Skeletal muscle satellite cell (primary cell): Measurements from ENCODE around the gene TTYH3.
A peak's percentile ranks its signal among the peaks of the same experiment; 100 is the strongest.
"Not testable (repeated sequence)": the region's sequence is repeated elsewhere in the genome, so short reads cannot be mapped to it uniquely, and the experiment has no call there.

Source experiments
- H3K27me3 ChIP-seq: 2 replicates; pipeline ENCODE4 v1.7.0; 2013; ENCODE audit warnings: low read length; ENCODE audit not compliant: control insufficient read depth, insufficient read depth
- H3K36me3 ChIP-seq: 2 replicates; pipeline ENCODE4 v1.7.0; 2013; ENCODE audit warnings: mild to moderate bottlenecking, control low read depth, low read length; ENCODE audit not compliant: insufficient read depth
- H3K4me1 ChIP-seq: 2 replicates; pipeline ENCODE4 v1.7.0; 2013; ENCODE audit warnings: low read length; ENCODE audit not compliant: control insufficient read depth, insufficient read depth
- H3K4me2 ChIP-seq: 2 replicates; pipeline ENCODE4 v1.7.0; 2013; ENCODE audit warnings: mild to moderate bottlenecking, low read length
- H3K4me3 ChIP-seq: 2 replicates; pipeline ENCODE4 v1.7.0; 2013; ENCODE audit warnings: low read length
- H3K9ac ChIP-seq: 2 replicates; pipeline ENCODE4 v1.7.0; 2013; ENCODE audit warnings: mild to moderate bottlenecking, low read depth, low read length, moderate library complexity
- H3K9me3 ChIP-seq: replicated peaks from 2 replicates; pipeline ENCODE4 v1.7.0; 2013; ENCODE audit warnings: mild to moderate bottlenecking, control low read depth, low read length

Gene TTYH3

DNA sequence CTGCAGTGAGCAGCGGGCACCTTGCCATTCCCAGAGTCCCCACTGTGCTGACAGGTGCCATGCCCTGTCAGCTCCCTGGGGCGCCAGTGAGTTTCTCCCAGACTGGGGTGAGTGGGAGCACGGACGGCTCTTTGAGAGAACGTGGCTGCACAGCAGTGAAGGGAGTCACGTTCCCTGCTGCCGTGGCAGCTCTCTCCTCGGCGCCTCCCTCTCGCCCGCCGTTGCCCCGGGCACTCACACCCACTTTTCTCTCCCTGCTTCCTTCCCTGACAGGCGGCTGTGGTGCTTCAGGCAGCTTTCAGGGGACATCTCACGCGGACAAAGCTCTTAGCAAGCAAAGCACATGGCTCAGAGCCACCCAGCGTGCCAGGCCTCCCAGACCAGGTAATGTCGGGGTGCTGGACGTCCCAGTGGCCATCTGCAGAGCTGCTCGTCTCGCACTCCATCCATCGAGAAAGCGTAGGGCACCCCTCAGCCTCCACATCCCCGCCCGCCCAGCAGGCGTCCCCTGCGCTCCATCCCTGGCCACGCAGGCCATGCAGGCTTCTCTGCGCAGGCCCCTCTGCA is 27.1 kb upstream of the TTYH3 start:
- Histone ChIP-seq H3K4me1 (peaks cover 15% of the 10 kb centered on the region), H3K4me3 (no peak overlapping the region), H3K36me3 (peaks cover 17% of the 10 kb centered on the region), H3K9me3 (no peaks in the 10 kb centered on the region), H3K9ac (no peak overlapping the region), H3K4me2 (no peak overlapping the region), H3K27me3 (no peaks in the 10 kb centered on the region)

DNA sequence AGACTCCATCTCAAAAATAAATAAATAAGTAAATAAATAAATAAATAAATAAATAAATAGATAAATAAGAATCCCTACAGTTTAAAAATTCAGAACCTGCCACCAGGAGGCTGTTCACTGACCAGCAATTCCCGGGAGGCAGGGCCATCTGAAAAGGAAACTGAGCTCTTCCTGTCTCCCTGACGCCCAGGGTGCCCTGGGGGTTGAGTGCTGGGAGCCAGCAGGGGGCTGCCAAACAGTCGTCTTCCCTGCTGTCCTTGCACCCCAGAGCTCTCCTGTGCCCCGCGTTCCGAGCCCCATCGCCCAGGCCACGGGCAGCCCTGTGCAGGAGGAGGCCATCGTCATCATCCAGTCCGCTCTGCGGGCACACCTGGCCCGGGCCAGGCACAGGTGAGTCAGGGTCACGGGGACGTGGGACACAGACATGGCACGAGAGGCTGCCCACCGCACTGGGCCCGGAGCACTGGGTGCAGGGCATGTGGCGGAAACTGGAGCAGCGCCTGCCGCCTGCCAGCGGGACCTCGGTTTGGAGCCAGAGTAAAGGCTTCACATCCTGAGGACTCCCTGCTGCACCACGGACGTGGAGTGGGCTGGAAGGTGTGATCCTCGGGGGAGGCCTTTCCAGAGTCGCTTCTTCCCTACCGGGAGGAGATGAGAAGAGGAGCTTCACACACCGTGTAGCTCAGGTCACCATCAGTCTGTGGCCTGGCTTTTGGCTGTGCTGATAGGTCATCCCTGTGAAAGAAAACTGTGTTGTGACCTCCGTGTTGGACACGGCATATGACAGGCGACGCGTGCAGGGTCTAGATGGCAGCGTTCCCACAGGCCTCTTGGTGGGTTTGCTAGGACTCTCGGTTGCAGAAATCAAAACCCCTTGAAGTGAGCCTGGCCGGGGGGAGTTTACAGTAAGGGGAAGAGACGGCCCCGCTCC is 25.9 kb upstream of the TTYH3 start:
- Histone ChIP-seq H3K9ac (no peak overlapping the region), H3K4me2 (no peak overlapping the region), H3K4me3 (no peak overlapping the region), H3K9me3 (no peaks in the 10 kb centered on the region), H3K27me3 (no peaks in the 10 kb centered on the region), H3K36me3 (peaks cover 8% of the 10 kb centered on the region), H3K4me1 (peaks cover 15% of the 10 kb centered on the region)

DNA sequence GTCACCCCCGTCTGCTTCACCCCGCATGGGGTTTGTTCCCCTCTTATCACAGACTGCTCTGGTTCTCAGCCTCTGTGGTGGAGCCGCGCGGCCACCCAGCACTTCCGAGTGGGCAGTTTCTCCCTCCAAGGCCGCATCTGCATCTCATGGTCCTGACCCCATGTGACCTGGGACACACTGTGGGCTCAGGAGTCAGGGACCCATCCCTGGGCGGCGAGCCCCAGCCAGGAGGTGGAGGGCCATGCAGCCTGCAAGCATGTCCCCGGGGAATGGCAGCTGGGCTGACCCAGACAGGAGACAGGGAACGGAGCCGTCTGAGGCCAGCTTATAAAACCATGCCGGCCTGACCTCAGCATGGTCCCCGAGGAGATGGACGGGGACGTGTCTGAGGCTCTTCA is 25.2 kb upstream of the TTYH3 start:
- Histone ChIP-seq H3K4me1 (peaks cover 15% of the 10 kb centered on the region), H3K9me3 (no peaks in the 10 kb centered on the region), H3K27me3 (no peaks in the 10 kb centered on the region), H3K4me2 (peak overlapping the region; percentile 15), H3K4me3 (no peak overlapping the region), H3K9ac (no peak overlapping the region), H3K36me3 (peaks cover 3% of the 10 kb centered on the region)

DNA sequence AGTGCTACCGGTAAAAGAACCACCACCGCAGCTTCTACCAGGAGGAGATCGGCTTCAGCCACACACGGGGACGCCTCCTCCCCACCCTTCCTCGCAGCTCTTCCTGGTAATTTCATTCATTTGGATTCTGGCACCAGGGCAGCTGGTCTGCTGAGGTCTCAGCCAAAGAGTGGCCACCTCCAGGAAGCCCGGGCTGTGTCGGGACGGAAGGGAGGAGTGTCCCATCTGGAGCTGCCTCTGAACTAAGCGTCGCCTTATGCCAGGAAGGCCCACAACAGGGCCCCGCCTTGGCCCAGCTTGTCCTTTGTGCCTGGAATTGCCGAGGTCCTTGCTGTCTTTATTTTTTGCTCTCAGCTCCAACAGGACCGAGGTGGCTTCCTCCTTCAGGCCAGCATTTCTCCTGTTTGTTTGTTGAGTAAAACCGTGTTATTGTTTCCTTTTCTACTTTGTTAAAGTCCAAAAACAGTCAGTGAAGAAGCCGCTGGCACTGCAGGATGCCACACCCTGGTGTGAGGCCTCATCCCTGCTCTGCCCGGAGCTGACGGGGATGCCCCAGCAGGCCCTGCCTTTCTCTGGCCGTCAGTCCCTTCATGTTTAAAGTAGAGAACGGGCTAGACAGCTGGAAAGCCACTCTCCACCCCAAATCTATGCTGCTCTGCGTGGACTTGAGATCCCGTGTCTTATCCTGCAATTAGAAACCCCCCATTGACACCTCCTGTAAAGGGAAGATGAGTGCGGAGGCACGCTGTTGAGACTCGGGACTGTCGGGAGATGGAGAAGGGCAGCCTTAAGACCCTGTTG is 24.5 kb upstream of the TTYH3 start:
- peaks cover 3% of the 10 kb centered on the region for H3K36me3 ChIP-seq
- no peak overlapping the region for H3K4me3 ChIP-seq
- peaks cover 15% of the 10 kb centered on the region for H3K4me1 ChIP-seq
- peak overlapping the region; percentile 55 for H3K9ac ChIP-seq
- no peaks in the 10 kb centered on the region for H3K27me3 ChIP-seq
- H3K9me3 ChIP-seq, result no peaks in the 10 kb centered on the region
- peak overlapping the region; percentile 15 for H3K4me2 ChIP-seq

DNA sequence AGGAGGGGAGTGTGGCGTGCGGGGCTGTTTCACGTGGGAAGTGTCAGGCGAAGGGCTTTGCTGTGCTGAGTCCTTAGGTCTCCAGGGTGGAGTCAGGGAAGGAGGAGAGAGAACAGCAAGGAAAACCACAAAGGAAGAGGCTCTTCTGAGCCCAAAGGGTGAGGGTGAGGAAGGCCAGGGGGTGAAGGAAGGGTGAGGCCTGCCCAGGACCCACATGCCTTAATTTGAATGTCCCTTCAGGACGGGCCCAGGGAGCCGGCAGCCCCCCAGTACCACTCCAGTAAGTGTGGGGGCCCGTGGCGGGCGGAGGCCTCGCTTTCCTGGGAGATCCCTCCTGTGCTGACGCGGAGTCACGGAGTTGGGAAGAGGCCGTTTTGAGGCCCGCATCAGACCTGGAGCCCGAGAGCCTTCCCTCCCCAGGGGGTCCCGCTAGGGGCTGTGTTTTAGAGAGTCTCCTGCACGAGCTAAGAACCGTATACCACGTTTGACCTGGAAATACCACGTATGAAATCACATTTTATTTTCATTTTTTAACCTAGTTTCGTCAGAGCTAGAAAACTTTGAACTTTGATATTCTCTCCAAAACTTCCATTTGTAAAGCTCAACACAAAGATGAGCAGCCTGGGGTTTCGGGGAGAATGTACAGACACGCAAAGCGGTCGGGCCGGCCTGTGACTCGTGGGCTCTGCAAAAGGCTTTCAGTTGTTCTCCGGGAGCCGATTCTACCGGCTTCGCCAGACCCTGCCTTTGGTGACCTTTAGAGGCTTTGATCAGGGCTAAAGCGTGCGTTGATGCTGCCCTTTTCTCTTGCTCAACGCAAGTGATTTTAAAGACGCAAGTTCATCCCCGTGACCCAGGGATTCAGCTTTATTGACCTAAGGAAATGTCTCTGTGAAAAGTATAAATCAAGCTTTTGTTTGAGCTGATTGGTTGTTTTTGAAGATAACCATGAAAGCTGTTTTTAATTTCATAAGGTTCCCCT is 23.6 kb upstream of the TTYH3 start:
- Histone ChIP-seq H3K9me3 (no peaks in the 10 kb centered on the region), H3K4me2 (no peak overlapping the region), H3K36me3 (no peaks in the 10 kb centered on the region), H3K27me3 (no peaks in the 10 kb centered on the region), H3K9ac (peak overlapping the region; percentile 55), H3K4me1 (peaks cover 15% of the 10 kb centered on the region), H3K4me3 (no peak overlapping the region)

DNA sequence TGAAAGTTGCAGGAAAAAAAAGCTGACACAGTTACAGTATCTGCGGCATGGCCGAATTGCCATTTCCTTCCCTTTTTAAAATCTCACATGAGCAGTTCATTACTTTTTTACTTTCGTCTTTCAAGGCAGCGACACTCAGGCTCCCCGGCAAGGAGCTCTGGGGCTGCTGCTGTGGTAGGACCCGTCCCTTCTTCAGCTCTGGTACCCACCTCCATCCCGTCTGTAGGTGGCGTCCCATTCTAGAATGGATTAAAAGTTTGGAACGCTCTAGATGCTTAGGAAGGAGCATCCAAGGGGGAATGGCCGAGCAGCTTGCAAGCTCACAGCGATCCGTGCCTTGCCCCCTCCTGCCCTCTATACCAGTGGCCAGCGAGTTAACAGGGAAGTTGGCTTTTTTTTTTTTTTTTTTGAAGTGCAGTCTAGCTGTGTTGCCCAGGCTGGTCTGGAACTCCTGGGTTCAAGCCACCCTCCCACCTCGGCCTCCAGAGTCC is 22.8 kb upstream of the TTYH3 start:
- peaks cover 21% of the 10 kb centered on the region for H3K4me1 ChIP-seq
- no peak overlapping the region for H3K4me2 ChIP-seq
- no peak overlapping the region for H3K9ac ChIP-seq
- no peaks in the 10 kb centered on the region for H3K9me3 ChIP-seq
- no peaks in the 10 kb centered on the region for H3K36me3 ChIP-seq
- H3K4me3 ChIP-seq, result no peak overlapping the region
- peaks cover 7% of the 10 kb centered on the region for H3K27me3 ChIP-seq

DNA sequence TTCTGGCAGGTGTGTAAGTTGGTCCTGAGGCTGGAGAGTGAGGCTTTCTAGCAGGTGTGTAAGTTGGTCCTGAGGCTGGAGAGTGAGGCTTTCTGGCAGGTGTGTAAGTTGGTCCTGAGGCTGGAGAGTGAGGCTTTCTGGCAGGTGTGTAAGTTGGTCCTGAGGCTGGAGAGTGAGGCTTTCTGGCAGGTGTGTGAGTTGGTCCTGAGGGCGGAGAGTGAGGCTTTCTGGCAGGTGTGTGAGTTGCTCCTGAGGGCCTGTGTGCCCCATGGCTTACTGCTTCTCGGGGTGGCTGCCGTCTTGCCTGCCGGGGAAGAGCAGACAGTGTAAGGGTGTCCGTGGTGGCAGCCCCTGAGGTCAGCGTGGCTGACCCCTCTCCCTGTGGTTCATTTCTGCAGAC is 22.1 kb upstream of the TTYH3 start:
- H3K36me3 ChIP-seq, H3K27me3 ChIP-seq, H3K4me2 ChIP-seq, H3K9me3 ChIP-seq, H3K4me3 ChIP-seq, H3K9ac ChIP-seq: not testable (repeated sequence)
- H3K4me1 ChIP-seq, result peaks cover 28% of the 10 kb centered on the region

DNA sequence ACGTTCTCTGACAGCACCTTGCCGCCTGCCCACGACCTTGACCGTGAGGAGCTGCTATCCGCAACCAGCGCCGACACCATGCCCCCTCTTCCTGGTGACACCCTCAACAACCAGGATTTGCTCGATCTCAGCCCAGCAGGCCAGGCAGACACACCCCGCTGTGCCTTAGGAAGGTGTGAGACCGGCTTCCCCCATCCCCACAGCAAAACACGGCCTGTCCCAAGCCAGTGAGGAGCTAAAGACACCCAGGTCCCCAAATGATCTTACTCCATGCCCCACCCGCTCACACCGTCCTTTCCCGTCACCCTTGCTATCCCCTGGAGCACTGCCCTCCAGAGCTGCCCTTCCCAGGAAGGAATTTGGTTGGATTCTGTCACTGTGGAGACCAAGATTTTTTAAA is 21.3 kb upstream of the TTYH3 start:
- Histone ChIP-seq H3K9ac (no peak overlapping the region), H3K4me3 (no peak overlapping the region), H3K27me3 (peaks cover 12% of the 10 kb centered on the region), H3K36me3 (no peaks in the 10 kb centered on the region), H3K4me1 (peaks cover 31% of the 10 kb centered on the region), H3K4me2 (no peak overlapping the region), H3K9me3 (no peaks in the 10 kb centered on the region)

DNA sequence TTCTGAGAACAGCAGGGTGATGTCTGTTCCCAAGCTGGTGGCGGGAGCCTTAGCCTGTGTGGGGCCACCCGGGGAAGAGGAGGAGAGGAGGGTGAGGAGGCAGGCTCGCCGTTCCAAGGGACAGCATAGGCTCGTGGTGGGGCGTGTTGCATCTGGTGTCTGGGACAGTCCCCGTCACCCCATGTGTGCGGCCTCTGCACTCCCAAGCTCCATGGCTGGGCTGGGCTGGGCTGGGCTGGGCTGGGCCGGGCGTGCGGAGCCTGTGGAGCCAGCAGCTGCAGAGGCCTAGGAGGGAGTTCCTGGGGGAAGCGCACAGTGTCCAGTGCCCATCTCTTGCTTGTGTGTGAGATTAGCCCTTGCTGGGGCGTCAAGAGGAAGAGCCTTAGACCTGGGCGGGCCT is 20.9 kb upstream of the TTYH3 start:
- peaks cover 12% of the 10 kb centered on the region for H3K27me3 ChIP-seq
- H3K4me2 ChIP-seq, result no peak overlapping the region
- no peaks in the 10 kb centered on the region for H3K9me3 ChIP-seq
- peaks cover 31% of the 10 kb centered on the region for H3K4me1 ChIP-seq
- H3K4me3 ChIP-seq, result no peak overlapping the region
- no peak overlapping the region for H3K9ac ChIP-seq
- no peaks in the 10 kb centered on the region for H3K36me3 ChIP-seq

DNA sequence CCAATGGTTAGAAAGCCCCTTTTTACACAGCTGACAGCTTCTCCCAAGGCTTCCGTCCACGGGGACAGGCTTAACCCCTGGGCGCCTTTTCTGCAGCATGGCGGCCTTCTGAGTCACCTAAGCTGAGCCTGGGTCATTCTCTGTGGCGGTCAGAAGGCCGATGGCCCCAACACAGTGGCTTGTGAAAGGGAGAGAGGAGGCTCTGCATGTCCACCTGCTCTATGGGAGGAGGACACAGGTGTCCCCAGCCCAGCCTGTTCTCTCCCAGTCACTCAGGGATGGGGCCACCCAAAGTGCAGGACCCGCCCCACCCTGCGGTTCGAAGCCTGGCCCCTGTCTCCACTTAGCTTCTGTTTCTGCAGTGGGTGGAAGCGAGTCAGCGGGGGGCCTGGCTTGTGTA is 20.4 kb upstream of the TTYH3 start:
- Histone ChIP-seq H3K9ac (no peak overlapping the region), H3K9me3 (no peaks in the 10 kb centered on the region), H3K4me3 (no peak overlapping the region), H3K4me1 (peaks cover 31% of the 10 kb centered on the region), H3K27me3 (peaks cover 12% of the 10 kb centered on the region), H3K4me2 (no peak overlapping the region), H3K36me3 (no peaks in the 10 kb centered on the region)
